Neural cell (in vitro differentiated cells): ENCODE results near the gene TTPAL. TPM values are rescaled to one million over a fixed set of nuclear protein-coding genes. Genes with fewer than 3 reads are reported as not detected.
A peak's percentile ranks its signal among the peaks of the same experiment; 100 is the strongest.

Source experiments
- H2AFZ ChIP-seq: fragments of 200-600, 300-800 bp; sonication (generic), shearing (Covaris generic); 2 replicates; pipeline ENCODE4 v1.6.0; 2014; ENCODE audit warnings: low read depth, mild to moderate bottlenecking, antibody characterized with exemption, low read length, moderate library complexity
- H3F3A ChIP-seq: fragments of 200-600 bp; shearing (Covaris generic); 2 replicates; pipeline ENCODE4 v1.6.1; 2016; ENCODE audit warnings: mild to moderate bottlenecking, moderate library complexity, mixed read lengths, antibody characterized with exemption, low read length; ENCODE audit not compliant: insufficient read depth, poor library complexity, severe bottlenecking
- H3K27ac ChIP-seq: fragments of 200-600, 300-800 bp; sonication (generic), shearing (Covaris generic); 2 replicates; pipeline ENCODE4 v1.5.1; 2014; ENCODE audit warnings: mild to moderate bottlenecking, low read length, moderate library complexity
- H3K27me3 ChIP-seq: fragments of 300-800, 200-600 bp; sonication (generic), shearing (Covaris generic); 2 replicates; pipeline ENCODE4 v1.6.0; 2014; ENCODE audit warnings: mild to moderate bottlenecking, low read depth, low read length, moderate library complexity; ENCODE audit not compliant: insufficient read depth
- H3K36me3 ChIP-seq: fragments of 300-800, 200-600 bp; sonication (generic), shearing (Covaris generic); 2 replicates; pipeline ENCODE4 v1.5.1; 2014; ENCODE audit warnings: mild to moderate bottlenecking, antibody characterized with exemption, low read length, moderate library complexity; ENCODE audit not compliant: insufficient read depth
- H3K4me2 ChIP-seq: fragments of 300-800, 200-600 bp; sonication (generic), shearing (Covaris generic); 2 replicates; pipeline ENCODE4 v1.6.0; 2014; ENCODE audit warnings: mild to moderate bottlenecking, low read length
- H3K4me3 ChIP-seq: fragments of 300-800, 200-600 bp; sonication (generic), shearing (Covaris generic); 2 replicates; pipeline ENCODE4 v1.5.1; 2014; ENCODE audit warnings: mild to moderate bottlenecking, low read length, moderate library complexity
- H3K79me2 ChIP-seq: fragments of 200-600 bp; shearing (Covaris generic); replicated peaks from 2 replicates; pipeline ENCODE4 v1.6.0; 2014; ENCODE audit warnings: mild to moderate bottlenecking, low read length, moderate library complexity; ENCODE audit not compliant: insufficient read depth
- H3K9ac ChIP-seq: fragments of 300-800, 200-600 bp; sonication (generic), shearing (Covaris generic); 2 replicates; pipeline ENCODE4 v1.6.1; 2016; ENCODE audit warnings: mild to moderate bottlenecking, low read length, mixed read lengths
- H3K9me2 ChIP-seq: fragments of 200-600 bp; shearing (Covaris generic); 2 replicates; pipeline ENCODE4 v1.6.1; 2016; ENCODE audit warnings: mild to moderate bottlenecking, low read length, mixed read lengths; ENCODE audit not compliant: insufficient read depth
- H3K9me3 ChIP-seq: fragments of 200-600, 300-800 bp; sonication (generic), shearing (Covaris generic); 2 replicates; pipeline ENCODE4 v1.6.1; 2016; ENCODE audit warnings: mild to moderate bottlenecking, mixed run types, low read length, moderate library complexity, mixed read lengths
- H4K20me1 ChIP-seq: fragments of 200-600 bp; shearing (Covaris generic); 2 replicates; pipeline ENCODE4 v1.6.1; 2016; ENCODE audit warnings: mild to moderate bottlenecking, mixed run types; ENCODE audit not compliant: insufficient read depth
- CTCF ChIP-seq: fragments of 450-650 bp; IDR thresholded peaks from 2 replicates; pipeline ENCODE4 v1.5.1; 2014; ENCODE audit warnings: antibody characterized with exemption, mild to moderate bottlenecking, moderate library complexity; ENCODE audit not compliant: poor library complexity, severe bottlenecking
- EP300 ChIP-seq: fragments of 450-650 bp; conservative IDR thresholded peaks from 2 replicates; pipeline ENCODE4 v1.6.1; 2014; ENCODE audit warnings: antibody characterized with exemption, mild to moderate bottlenecking, moderate library complexity; ENCODE audit not compliant: poor library complexity, severe bottlenecking
- EZH2 ChIP-seq: fragments of 200-600, 300-800 bp; shearing (Covaris generic), sonication (generic); IDR thresholded peaks from 2 replicates; pipeline ENCODE4 v1.6.1; 2014; ENCODE audit warnings: antibody characterized with exemption, low read length, borderline replicate concordance, mild to moderate bottlenecking; ENCODE audit not compliant: insufficient read depth, poor library complexity, severe bottlenecking
- MXI1 ChIP-seq: fragments of 450-650 bp; conservative IDR thresholded peaks from 2 replicates; pipeline ENCODE4 v1.6.1; 2014; ENCODE audit warnings: antibody characterized with exemption, mild to moderate bottlenecking; ENCODE audit not compliant: poor library complexity, severe bottlenecking
- POLR2AphosphoS5 ChIP-seq: IDR thresholded peaks from 2 replicates; pipeline ENCODE4 v1.6.1; 2012
- RAD21 ChIP-seq: fragments of 450-650 bp; conservative IDR thresholded peaks from 2 replicates; pipeline ENCODE4 v1.6.1; 2014; ENCODE audit warnings: antibody characterized with exemption, mild to moderate bottlenecking, moderate library complexity
- REST ChIP-seq: IDR thresholded peaks from 2 replicates; pipeline ENCODE4 v1.6.1; 2012; ENCODE audit warnings: borderline replicate concordance
- SMC3 ChIP-seq: fragments of 450-650 bp; conservative IDR thresholded peaks from 2 replicates; pipeline ENCODE4 v1.6.1; 2014; ENCODE audit warnings: antibody characterized with exemption, mild to moderate bottlenecking, moderate library complexity; ENCODE audit not compliant: poor library complexity
- TAF1 ChIP-seq: IDR thresholded peaks from 2 replicates; pipeline ENCODE4 v1.6.1; 2012; ENCODE audit warnings: low read depth
- polyA plus RNA-seq: library from polyadenylated mRNA; depleted of rRNA; stranded (reverse); fragments of >200 nt; gene quantifications from 2 replicates; pipeline ENCODE4 v1.2.3, GENCODE V29; 2014

TTPAL gene
- polyA plus RNA-seq, 1 donor from 2014 or later, result 11.2 TPM

- peak overlapping the region; percentile 72 for H3K4me2 ChIP-seq
- H3K27ac ChIP-seq, result no peak overlapping the region
Observed at GRCh38 chr20:44532981-44533331, 57.3 kb downstream of the TTPAL start.

GRCh38 chr20:44533928-44534327 is 58.3 kb downstream of the TTPAL start:
- Histone ChIP-seq H3K79me2 (peaks cover 43% of the 10 kb centered on the region), H3K27me3 (no peaks in the 10 kb centered on the region), H2AFZ (no peak overlapping the region), H3K9me2 (no peaks in the 10 kb centered on the region), H3K9ac (no peak overlapping the region), H3K4me3 (peak overlapping the region; percentile 82), H3K4me2 (peak overlapping the region; percentile 25), H3K9me3 (no peaks in the 10 kb centered on the region), H4K20me1 (no peaks in the 10 kb centered on the region), H3K27ac (no peak overlapping the region), H3F3A (no peaks in the 10 kb centered on the region), H3K36me3 (no peaks in the 10 kb centered on the region)
- TF ChIP-seq SMC3 (no peak), TAF1 (no peak), EP300 (no peak), REST (no peak), CTCF (no peak), RAD21 (no peak), MXI1 (no peak)

More at GRCh38 chr20:44532981-44533331, 57.3 kb downstream of the TTPAL start:
- H3K9ac ChIP-seq, result peak overlapping the region; percentile 79
- H3K4me3 ChIP-seq, result peak overlapping the region; percentile 82
- no peaks in the 10 kb centered on the region for H3K9me3 ChIP-seq
- TF ChIP-seq TAF1 (no peak), POLR2AphosphoS5 (no peak), RAD21 (no peak), EZH2 (no peak), SMC3 (no peak), CTCF (no peak), MXI1 (no peak), REST (no peak), EP300 (no peak)
- H2AFZ ChIP-seq, result no peak overlapping the region
- no peaks in the 10 kb centered on the region for H3K36me3 ChIP-seq
- H3K9me2 ChIP-seq, result no peaks in the 10 kb centered on the region
- H3K27me3 ChIP-seq, result no peaks in the 10 kb centered on the region
- H3F3A ChIP-seq, result no peaks in the 10 kb centered on the region
- no peaks in the 10 kb centered on the region for H4K20me1 ChIP-seq
- peaks cover 43% of the 10 kb centered on the region for H3K79me2 ChIP-seq
